Adrenal gland (tissue), 5 donors: ENCODE results near the gene GBF1.

ENCODE experiments used
- POLR2A ChIP-seq, 2 donors: fragments of 450-650 bp; IDR thresholded peaks; one replicate each; pipeline ENCODE4 v1.6.1; 2017; ENCODE audit warnings: antibody characterized with exemption in 2 of 2, mild to moderate bottlenecking in 2 of 2, moderate library complexity in 1 of 2
- TF ChIP-seq, protein P1 (sequence below), 6 experiments: fragments of 450-650 bp in 4 of 6; fragments of 200-600 bp in 2 of 6; sonication (generic) in 1 of 6; IDR thresholded peaks; 1 replicate in 5 of 6; 2 replicates in 1 of 6; pipeline versions ENCODE4 v1.5.1 to v1.8.0; 2016 to 2021; ENCODE audit warnings: antibody characterized with exemption in 6 of 6, mild to moderate bottlenecking in 2 of 6, moderate library complexity in 1 of 6
- donor health status: DM: no; HTN: no; CAD: no.

DNA sequence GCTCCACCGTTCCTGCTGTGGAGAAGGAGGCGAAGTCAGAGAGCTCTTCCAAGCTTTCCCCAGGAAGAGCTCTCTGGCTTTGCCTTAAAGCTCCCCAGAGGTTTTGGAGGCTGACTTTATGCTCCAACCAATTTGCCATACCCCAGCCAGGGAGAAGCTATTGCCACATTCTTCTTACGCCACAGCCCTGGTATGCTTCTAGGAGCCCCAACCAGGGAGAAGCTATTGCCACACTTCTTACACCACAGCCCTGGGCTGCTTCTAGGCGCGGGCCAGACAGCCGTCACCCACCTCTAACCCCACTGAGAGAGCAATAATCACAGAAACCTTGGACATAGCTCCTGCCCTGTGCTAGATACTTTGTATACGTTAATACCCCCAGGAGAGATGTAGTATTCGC, 18.3 kb upstream of the GBF1 start:
- TF ChIP-seq, protein P1, sequence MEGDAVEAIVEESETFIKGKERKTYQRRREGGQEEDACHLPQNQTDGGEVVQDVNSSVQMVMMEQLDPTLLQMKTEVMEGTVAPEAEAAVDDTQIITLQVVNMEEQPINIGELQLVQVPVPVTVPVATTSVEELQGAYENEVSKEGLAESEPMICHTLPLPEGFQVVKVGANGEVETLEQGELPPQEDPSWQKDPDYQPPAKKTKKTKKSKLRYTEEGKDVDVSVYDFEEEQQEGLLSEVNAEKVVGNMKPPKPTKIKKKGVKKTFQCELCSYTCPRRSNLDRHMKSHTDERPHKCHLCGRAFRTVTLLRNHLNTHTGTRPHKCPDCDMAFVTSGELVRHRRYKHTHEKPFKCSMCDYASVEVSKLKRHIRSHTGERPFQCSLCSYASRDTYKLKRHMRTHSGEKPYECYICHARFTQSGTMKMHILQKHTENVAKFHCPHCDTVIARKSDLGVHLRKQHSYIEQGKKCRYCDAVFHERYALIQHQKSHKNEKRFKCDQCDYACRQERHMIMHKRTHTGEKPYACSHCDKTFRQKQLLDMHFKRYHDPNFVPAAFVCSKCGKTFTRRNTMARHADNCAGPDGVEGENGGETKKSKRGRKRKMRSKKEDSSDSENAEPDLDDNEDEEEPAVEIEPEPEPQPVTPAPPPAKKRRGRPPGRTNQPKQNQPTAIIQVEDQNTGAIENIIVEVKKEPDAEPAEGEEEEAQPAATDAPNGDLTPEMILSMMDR (IDR thresholded peaks at IDR 0.05) = no peak
- TF ChIP-seq POLR2A (IDR thresholded peaks at IDR 0.05) = no peak
